Forelimb muscle (tissue), 1 donor: ENCODE data around the gene GLRA2. TPM values are rescaled to one million over a fixed set of nuclear protein-coding genes. Genes with fewer than 3 reads are reported as not detected.
A peak's percentile ranks its signal among the peaks of the same experiment; 100 is the strongest.

Experiments
- DNase-seq: peaks from one replicate; pipeline ENCODE4 v3.0.0-alpha.2; 2013; ENCODE audit warnings: low read depth
- polyA plus RNA-seq: library from polyadenylated mRNA; unstranded; fragments of 120-200 nt; gene quantifications from one replicate; pipeline ENCODE4 v1.2.1, GENCODE V29; 2013; ENCODE audit not compliant: insufficient read length

Gene GLRA2
- 0.11 TPM for polyA plus RNA-seq

- DNase-seq, result peak; percentile 36
Observed at GRCh38 chrX:14529290-14529989, at the start of gene GLRA2. GLRA2 (plus strand) TSS chrX:14529536; CDS start chrX:14530058, 522 bp downstream.

- no peak for DNase-seq
Observed at GRCh38 chrX:14489437-14489836, 39.9 kb upstream of the GLRA2 start.

- DNase-seq, result no peak
Observed at GRCh38 chrX:14491689-14492088, 37.6 kb upstream of the GLRA2 start.

- no peak for DNase-seq
Observed at GRCh38 chrX:14496674-14497073, 32.7 kb upstream of the GLRA2 start.

GRCh38 chrX:14497184-14497666, 32.1 kb upstream of the GLRA2 start:
- DNase-seq, result no peak

- no peak for DNase-seq
Observed at GRCh38 chrX:14501327-14501726, 28.0 kb upstream of the GLRA2 start.

- DNase-seq, result no peak
Observed at GRCh38 chrX:14504960-14505538, 24.3 kb upstream of the GLRA2 start.

GRCh38 chrX:14505648-14506047, 23.7 kb upstream of the GLRA2 start:
- no peak for DNase-seq

- no peak for DNase-seq
Observed at GRCh38 chrX:14506866-14507265, 22.5 kb upstream of the GLRA2 start.

- DNase-seq, result no peak
Observed at GRCh38 chrX:14508025-14508690, 21.2 kb upstream of the GLRA2 start.

- DNase-seq, result no peak
Observed at GRCh38 chrX:14509325-14510057, 19.8 kb upstream of the GLRA2 start.

- DNase-seq, result no peak
Observed at GRCh38 chrX:14528629-14529289, 577 bp upstream of the GLRA2 start.

- no peak for DNase-seq
Observed at GRCh38 chrX:14533867-14534266, 4.5 kb downstream of the GLRA2 start.

- DNase-seq, result no peak
Observed at GRCh38 chrX:14546190-14546589, 16.9 kb downstream of the GLRA2 start.

GRCh38 chrX:14554131-14554715, 24.9 kb downstream of the GLRA2 start:
- no peak for DNase-seq

- DNase-seq, result no peak
Observed at GRCh38 chrX:14564058-14564457, 34.7 kb downstream of the GLRA2 start.

- no peak for DNase-seq
Observed at GRCh38 chrX:14573161-14573560, 43.8 kb downstream of the GLRA2 start.

- no peak for DNase-seq
Observed at GRCh38 chrX:14581081-14581480, 51.7 kb downstream of the GLRA2 start.

- no peak for DNase-seq
Observed at GRCh38 chrX:14584548-14584947, 55.2 kb downstream of the GLRA2 start.

GRCh38 chrX:14590216-14590615, 60.9 kb downstream of the GLRA2 start:
- DNase-seq, result no peak
